Measurements from ENCODE around the gene ABI3.

The ABI3 gene

DNA sequence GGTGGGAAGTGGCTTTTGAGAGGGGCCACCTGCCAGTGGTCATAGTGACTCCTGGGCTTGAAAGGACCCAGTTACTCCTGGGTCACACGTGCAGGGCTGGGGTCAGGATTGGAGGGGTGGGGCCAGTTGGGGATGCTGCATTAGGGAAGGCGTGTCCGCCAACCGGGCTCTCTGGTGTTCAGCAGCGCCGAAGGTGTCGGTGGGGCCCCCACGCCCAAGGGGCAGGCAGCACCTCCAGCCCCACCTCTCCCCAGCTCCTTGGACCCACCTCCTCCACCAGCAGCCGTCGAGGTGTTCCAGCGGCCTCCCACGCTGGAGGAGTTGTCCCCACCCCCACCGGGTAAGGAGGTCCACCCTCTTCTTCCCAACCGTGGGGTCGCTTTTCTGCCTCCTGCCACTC lies 9.5 kb downstream of the ABI3 start:
- no peak for DNase-seq (ENCODE audit: extremely low read depth, insufficient read length)
- peaks cover 32% of the 10 kb centered on the region for H3K36me3 ChIP-seq (ENCODE audit: control insufficient read depth, insufficient read depth, low read length)
- no peaks in the 10 kb centered on the region for H3K27me3 ChIP-seq (replicated peaks; ENCODE audit: control insufficient read depth, insufficient read depth, low read length)
- H3K4me3 ChIP-seq (replicated peaks; ENCODE audit: low read depth, low read length), result no peak overlapping the region
- TF ChIP-seq, protein P1, sequence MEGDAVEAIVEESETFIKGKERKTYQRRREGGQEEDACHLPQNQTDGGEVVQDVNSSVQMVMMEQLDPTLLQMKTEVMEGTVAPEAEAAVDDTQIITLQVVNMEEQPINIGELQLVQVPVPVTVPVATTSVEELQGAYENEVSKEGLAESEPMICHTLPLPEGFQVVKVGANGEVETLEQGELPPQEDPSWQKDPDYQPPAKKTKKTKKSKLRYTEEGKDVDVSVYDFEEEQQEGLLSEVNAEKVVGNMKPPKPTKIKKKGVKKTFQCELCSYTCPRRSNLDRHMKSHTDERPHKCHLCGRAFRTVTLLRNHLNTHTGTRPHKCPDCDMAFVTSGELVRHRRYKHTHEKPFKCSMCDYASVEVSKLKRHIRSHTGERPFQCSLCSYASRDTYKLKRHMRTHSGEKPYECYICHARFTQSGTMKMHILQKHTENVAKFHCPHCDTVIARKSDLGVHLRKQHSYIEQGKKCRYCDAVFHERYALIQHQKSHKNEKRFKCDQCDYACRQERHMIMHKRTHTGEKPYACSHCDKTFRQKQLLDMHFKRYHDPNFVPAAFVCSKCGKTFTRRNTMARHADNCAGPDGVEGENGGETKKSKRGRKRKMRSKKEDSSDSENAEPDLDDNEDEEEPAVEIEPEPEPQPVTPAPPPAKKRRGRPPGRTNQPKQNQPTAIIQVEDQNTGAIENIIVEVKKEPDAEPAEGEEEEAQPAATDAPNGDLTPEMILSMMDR (IDR thresholded peaks at IDR 0.05; ENCODE audit: insufficient read depth, low read length, poor library complexity, severe bottlenecking), result no peak

DNA sequence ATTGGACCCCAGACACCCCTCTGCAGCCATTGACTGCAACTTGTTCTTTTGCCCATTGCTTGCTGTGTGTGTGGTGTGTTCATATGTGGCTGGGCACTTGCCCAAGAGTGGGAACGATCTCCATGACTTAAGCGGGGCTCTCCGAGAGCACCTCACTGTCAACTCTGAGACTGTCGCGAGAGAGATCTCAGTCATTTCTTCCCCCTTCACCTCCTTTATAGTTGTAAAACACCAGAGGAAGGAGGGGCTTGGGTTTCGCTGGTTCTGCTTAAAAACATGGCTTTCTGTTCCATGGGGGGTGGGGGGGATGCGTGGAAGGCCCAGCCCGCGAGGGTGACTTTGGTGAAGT lies 12.6 kb downstream of the ABI3 start:
- Histone ChIP-seq H3K36me3 (ENCODE audit: control insufficient read depth, insufficient read depth, low read length) (peaks cover 18% of the 10 kb centered on the region), H3K4me3 (replicated peaks; ENCODE audit: low read depth, low read length) (no peak overlapping the region), H3K27me3 (replicated peaks; ENCODE audit: control insufficient read depth, insufficient read depth, low read length) (no peaks in the 10 kb centered on the region)
- TF ChIP-seq, protein P1 (IDR thresholded peaks at IDR 0.05; ENCODE audit: insufficient read depth, low read length, poor library complexity, severe bottlenecking), result no peak
- no peak for DNase-seq (ENCODE audit: extremely low read depth, insufficient read length)

DNA sequence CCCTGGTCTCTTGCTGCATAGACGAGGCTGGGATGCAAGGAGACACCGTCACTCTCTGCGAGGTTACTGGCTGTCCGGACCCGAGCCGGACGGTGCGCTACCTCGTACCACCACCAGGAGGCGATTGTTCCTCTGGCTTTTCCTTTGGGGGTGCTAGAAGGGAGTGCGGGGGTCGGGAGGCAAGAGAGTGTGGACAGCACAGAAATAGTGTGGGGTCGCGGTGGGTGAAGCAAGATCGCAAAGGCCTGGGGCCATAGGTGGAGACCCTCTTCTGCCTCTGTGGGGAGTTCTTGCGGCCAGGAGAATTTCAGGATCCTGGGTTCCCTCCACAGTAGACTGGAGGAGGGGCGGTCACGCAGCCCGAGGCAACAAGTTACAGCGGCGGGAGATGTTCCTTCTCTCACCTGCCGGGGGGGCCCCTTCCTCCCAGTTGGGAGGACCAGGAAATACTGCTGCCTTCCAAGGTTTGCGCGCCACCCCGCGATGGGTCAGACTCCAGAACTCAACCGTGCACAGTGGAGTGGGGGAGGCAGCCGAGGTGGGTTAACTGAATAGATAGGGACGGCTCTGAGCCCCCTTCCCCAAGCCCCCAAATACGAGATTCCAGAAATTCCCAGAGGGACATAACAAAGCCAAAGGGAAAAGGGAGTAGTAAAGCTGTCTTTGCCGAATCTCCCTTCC lies 13.2 kb downstream of the ABI3 start:
- Histone ChIP-seq H3K27me3 (replicated peaks; ENCODE audit: control insufficient read depth, insufficient read depth, low read length) (no peaks in the 10 kb centered on the region), H3K36me3 (ENCODE audit: control insufficient read depth, insufficient read depth, low read length) (peaks cover 18% of the 10 kb centered on the region), H3K4me3 (replicated peaks; ENCODE audit: low read depth, low read length) (peak overlapping the region; percentile 2; the same call in 1 of the 2 replicates)
- no peak for DNase-seq (ENCODE audit: extremely low read depth, insufficient read length)
- TF ChIP-seq, protein P1 (IDR thresholded peaks at IDR 0.05; ENCODE audit: insufficient read depth, low read length, poor library complexity, severe bottlenecking), result peak; percentile 86

DNA sequence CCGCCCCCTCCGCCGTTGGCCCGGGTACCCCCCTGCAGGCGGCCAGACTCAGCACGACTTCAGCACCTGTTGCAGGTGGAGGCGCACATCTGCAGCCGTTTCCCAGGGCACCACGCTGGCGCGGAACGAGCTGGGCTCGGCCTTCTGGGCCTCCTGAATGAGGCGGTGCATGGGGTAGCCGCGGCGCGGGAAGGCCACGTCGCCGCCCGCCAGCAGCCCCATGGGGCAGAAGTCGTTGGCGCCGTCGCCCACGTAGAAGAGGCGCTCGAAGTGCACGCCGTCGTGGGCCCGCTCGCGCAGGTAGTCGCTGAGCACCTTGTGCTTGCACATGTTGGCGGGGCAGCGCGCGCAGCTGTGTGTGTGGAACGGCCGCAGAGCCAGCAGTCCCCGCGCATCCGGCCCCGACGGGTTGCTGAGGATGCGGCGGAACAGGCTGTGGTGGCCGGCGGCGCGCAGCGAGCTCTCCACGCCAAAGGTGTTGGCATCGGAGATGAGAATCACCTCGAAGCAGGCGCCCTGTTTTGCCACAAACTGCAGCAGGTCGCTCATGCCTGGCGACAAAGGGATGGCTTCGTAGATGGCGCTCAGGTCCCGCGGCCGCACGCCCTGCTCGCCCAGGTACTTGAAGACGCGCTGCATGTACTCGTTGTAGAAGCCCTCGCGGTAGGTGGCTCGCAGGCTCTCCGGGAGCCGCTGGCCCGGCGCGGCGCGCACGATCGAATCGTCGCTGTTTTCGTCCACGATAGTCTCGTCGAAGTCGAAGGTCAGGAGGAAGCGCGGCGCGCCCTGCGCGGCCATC lies 13.9 kb downstream of the ABI3 start:
- no peaks in the 10 kb centered on the region for H3K27me3 ChIP-seq (replicated peaks; ENCODE audit: control insufficient read depth, insufficient read depth, low read length)

DNA sequence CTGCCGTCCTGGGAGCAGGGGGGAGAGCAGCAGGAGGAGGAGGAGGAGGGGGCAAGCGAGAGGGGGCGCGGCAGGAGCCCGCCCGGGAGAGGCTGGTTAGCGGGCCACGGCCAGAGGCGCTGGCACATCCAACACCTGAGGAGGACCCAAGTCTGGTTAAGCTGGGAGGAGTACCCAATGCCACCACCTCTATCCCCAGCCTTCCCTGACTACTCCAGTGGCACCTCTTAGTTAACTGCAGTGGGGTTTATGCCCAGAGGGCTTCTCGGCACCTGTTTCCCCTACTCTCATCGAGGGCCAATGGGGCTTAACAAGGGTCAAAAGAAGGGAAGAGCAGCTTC lies 14.5 kb downstream of the ABI3 start:
- Histone ChIP-seq H3K27me3 (replicated peaks; ENCODE audit: control insufficient read depth, insufficient read depth, low read length) (no peaks in the 10 kb centered on the region), H3K4me3 (replicated peaks; ENCODE audit: low read depth, low read length) (no peak overlapping the region)

More for the DNA sequence above, 13.9 kb downstream of the ABI3 start:
- H3K4me3 ChIP-seq (replicated peaks; ENCODE audit: low read depth, low read length), result no peak overlapping the region
- DNase-seq (ENCODE audit: extremely low read depth, insufficient read length), result peak; percentile 69
- TF ChIP-seq, protein P1 (IDR thresholded peaks at IDR 0.05; ENCODE audit: insufficient read depth, low read length, poor library complexity, severe bottlenecking), result no peak
- H3K36me3 ChIP-seq (ENCODE audit: control insufficient read depth, insufficient read depth, low read length), result peaks cover 17% of the 10 kb centered on the region

More for the DNA sequence above, 14.5 kb downstream of the ABI3 start:
- DNase-seq (ENCODE audit: extremely low read depth, insufficient read length), result no peak
- TF ChIP-seq, protein P1 (IDR thresholded peaks at IDR 0.05; ENCODE audit: insufficient read depth, low read length, poor library complexity, severe bottlenecking), result no peak
- H3K36me3 ChIP-seq (ENCODE audit: control insufficient read depth, insufficient read depth, low read length), result peaks cover 17% of the 10 kb centered on the region
